K562 (cell line): ENCODE data around the gene THADA. TPM values are rescaled to one million over a fixed set of nuclear protein-coding genes. Genes with fewer than 3 reads are reported as not detected.
A peak's percentile ranks its signal among the peaks of the same experiment; 100 is the strongest.

ENCODE experiments used
- BCOR ChIP-seq: fragments of 450-650 bp; IDR thresholded peaks from 2 replicates; pipeline ENCODE4 v1.6.1; 2016
- CHD1 ChIP-seq: fragments of 200-600 bp; sonication (generic); IDR thresholded peaks from one replicate; pipeline ENCODE4 v1.6.1; 2012; ENCODE audit warnings: mild to moderate bottlenecking, moderate library complexity, low read length, inconsistent platforms
- CREB1 ChIP-seq, 2 experiments: sonication (generic) in 1 of 2; formaldehyde crosslinking in 1 of 2; IDR thresholded peaks; 2 replicates each; pipeline versions ENCODE4 v1.6.1 to v1.8.0; 2012 to 2022; ENCODE audit warnings: inconsistent platforms in 1 of 2, mild to moderate bottlenecking in 1 of 2, missing genetic modification reagents in 1 of 2, moderate library complexity in 1 of 2
- DMBX1 ChIP-seq: fragments of 250-450 bp; sonication (Bioruptor Pico); IDR thresholded peaks from 2 replicates; pipeline ENCODE4 v1.8.0; 2022; ENCODE audit warnings: inconsistent platforms, mild to moderate bottlenecking, moderate library complexity, borderline replicate concordance
- ILK ChIP-seq: fragments of 450-650 bp; IDR thresholded peaks from 2 replicates; pipeline ENCODE4 v1.6.1; 2016; ENCODE audit warnings: missing genetic modification characterization, low read depth, mild to moderate bottlenecking, missing compliant biosample characterization, moderate library complexity, borderline replicate concordance
- KAT2B ChIP-seq: IDR thresholded peaks from one replicate; pipeline ENCODE4 v1.6.1; 2012; ENCODE audit warnings: low read depth, mild to moderate bottlenecking, control low read depth, inconsistent platforms, low read length, moderate library complexity
- RBM15 ChIP-seq: fragments of 200-400 bp; formaldehyde crosslinking; IDR thresholded peaks from 2 replicates; pipeline ENCODE4 v1.6.1; 2018; ENCODE audit warnings: mild to moderate bottlenecking, low read length, moderate library complexity; ENCODE audit not compliant: insufficient read depth
- RBM39 ChIP-seq: fragments of 200-400 bp; formaldehyde crosslinking; optimal IDR thresholded peaks from 2 replicates; pipeline ENCODE3; 2018; ENCODE audit warnings: low read depth, low read length
- SUPT5H ChIP-seq: fragments of 450-650 bp; IDR thresholded peaks from 2 replicates; pipeline ENCODE4 v1.6.1; 2016
- U2AF2 ChIP-seq: fragments of 200-400 bp; formaldehyde crosslinking; optimal IDR thresholded peaks from 2 replicates; pipeline ENCODE3; 2017; ENCODE audit warnings: low read depth, mild to moderate bottlenecking, low read length
- ZEB2 ChIP-seq: fragments of 450-650 bp; IDR thresholded peaks from 2 replicates; pipeline ENCODE4 v1.6.1; 2016
- ZNF12 ChIP-seq: sonication (generic); formaldehyde crosslinking; IDR thresholded peaks from 2 replicates; pipeline ENCODE4 v1.4.0; 2020; ENCODE audit warnings: mild to moderate bottlenecking, missing genetic modification reagents
- ZNF121 ChIP-seq: sonication (generic); formaldehyde crosslinking; conservative IDR thresholded peaks from 2 replicates; pipeline ENCODE4 v1.8.0; 2022; ENCODE audit warnings: missing genetic modification reagents
- ZNF764 ChIP-seq: fragments of 250-450 bp; sonication (Bioruptor Pico); IDR thresholded peaks from 2 replicates; pipeline ENCODE4 v1.4.0; 2020; ENCODE audit warnings: low read depth, mild to moderate bottlenecking, moderate library complexity
- polyA plus RNA-seq, 8 experiments: library from polyadenylated mRNA; depleted of rRNA in 4 of 8; stranded (reverse) in 5 of 8; unstranded in 3 of 8; fragments of >200 nt; fragmentation: Nextera tagmentation in 2 of 8; fragmentation: Illumina TruSeq in 1 of 8; extraction: Ambion mirVana in 2 of 8; extraction: Trizol in 1 of 8; gene quantifications; 2 replicates each; pipeline versions ENCODE4 v1.2.1 to v1.2.3, GENCODE V29; 2011 to 2014; ENCODE audit warnings: inconsistent platforms in 1 of 8, missing spikeins in 1 of 8
- total RNA-seq, 7 experiments: library from RNA; depleted of rRNA in 6 of 7; stranded (reverse); fragments of >200 nt in 6 of 7; fragmentation: Illumina TruSeq in 2 of 7; extraction: Trizol in 2 of 7; gene quantifications; 2 replicates each; pipeline versions ENCODE4 v1.2.1 to v1.2.3, GENCODE V29; 2011 to 2021; ENCODE audit warnings: low replicate concordance in 1 of 7
- TF ChIP-seq, protein P1 (sequence below): fragments of 450-650 bp; IDR thresholded peaks from 2 replicates; pipeline ENCODE4 v1.6.1; 2016; ENCODE audit warnings: low read depth
- TF ChIP-seq, protein P2 (sequence below): fragments of 450-650 bp; IDR thresholded peaks from 2 replicates; pipeline ENCODE4 v1.6.1; 2016
- TF ChIP-seq, protein P3 (sequence below): fragments of 250-450 bp; sonication (Bioruptor Pico); IDR thresholded peaks from 2 replicates; pipeline ENCODE4 v1.5.0; 2020; ENCODE audit warnings: mild to moderate bottlenecking

Gene THADA
- total and polyA plus RNA-seq, 9 of the 15 experiments (the other 6 are each of a cell fraction or from before 2014, with no cell fraction given) = 17.8 to 34.7 (median 31.9) TPM

GRCh38 chr2:43219383-43220228 lies 376.2 kb downstream of the THADA start (continued):
- TF ChIP-seq, protein P1, sequence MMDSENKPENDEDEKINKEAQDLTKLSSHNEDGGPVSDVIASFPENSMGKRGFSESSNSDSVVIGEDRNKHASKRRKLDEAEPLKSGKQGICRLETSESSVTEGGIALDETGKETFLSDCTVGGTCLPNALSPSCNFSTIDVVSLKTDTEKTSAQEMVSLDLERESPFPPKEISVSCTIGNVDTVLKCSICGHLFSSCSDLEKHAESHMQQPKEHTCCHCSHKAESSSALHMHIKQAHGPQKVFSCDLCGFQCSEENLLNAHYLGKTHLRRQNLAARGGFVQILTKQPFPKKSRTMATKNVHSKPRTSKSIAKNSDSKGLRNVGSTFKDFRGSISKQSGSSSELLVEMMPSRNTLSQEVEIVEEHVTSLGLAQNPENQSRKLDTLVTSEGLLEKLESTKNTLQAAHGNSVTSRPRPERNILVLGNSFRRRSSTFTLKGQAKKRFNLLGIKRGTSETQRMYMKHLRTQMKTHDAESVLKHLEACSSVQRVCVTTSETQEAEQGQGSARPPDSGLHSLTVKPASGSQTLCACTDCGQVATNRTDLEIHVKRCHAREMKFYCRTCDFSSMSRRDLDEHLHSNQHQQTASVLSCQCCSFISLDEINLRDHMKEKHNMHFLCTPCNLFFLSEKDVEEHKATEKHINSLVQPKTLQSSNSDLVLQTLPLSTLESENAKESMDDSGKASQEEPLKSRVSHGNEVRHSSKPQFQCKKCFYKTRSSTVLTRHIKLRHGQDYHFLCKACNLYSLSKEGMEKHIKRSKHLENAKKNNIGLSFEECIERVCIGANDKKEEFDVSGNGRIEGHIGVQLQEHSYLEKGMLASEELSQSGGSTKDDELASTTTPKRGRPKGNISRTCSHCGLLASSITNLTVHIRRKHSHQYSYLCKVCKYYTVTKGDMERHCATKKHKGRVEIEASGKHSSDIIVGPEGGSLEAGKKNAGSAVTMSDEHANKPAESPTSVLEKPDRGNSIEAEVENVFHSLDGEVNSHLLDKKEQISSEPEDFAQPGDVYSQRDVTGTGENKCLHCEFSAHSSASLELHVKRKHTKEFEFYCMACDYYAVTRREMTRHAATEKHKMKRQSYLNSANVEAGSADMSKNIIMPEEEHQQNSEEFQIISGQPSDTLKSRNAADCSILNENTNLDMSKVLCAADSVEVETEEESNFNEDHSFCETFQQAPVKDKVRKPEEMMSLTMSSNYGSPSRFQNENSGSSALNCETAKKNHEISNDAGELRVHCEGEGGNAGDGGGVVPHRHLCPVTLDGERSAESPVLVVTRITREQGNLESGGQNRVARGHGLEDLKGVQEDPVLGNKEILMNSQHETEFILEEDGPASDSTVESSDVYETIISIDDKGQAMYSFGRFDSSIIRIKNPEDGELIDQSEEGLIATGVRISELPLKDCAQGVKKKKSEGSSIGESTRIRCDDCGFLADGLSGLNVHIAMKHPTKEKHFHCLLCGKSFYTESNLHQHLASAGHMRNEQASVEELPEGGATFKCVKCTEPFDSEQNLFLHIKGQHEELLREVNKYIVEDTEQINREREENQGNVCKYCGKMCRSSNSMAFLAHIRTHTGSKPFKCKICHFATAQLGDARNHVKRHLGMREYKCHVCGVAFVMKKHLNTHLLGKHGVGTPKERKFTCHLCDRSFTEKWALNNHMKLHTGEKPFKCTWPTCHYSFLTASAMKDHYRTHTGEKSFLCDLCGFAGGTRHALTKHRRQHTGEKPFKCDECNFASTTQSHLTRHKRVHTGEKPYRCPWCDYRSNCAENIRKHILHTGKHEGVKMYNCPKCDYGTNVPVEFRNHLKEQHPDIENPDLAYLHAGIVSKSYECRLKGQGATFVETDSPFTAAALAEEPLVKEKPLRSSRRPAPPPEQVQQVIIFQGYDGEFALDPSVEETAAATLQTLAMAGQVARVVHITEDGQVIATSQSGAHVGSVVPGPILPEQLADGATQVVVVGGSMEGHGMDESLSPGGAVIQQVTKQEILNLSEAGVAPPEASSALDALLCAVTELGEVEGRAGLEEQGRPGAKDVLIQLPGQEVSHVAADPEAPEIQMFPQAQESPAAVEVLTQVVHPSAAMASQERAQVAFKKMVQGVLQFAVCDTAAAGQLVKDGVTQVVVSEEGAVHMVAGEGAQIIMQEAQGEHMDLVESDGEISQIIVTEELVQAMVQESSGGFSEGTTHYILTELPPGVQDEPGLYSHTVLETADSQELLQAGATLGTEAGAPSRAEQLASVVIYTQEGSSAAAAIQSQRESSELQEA = peak; percentile 41; the same call in 1 of the 2 replicates
- TF ChIP-seq U2AF2 (no peak), RBM15 (no peak), ILK (tag) (no peak), ZNF12 (CRISPR knock-in tag) (no peak), ZEB2 (no peak), KAT2B (no peak), BCOR (peak; percentile 16; the same call in 1 of the 2 replicates), CREB1 (IDR thresholded peaks at IDR 0.05) (peak; percentile 32; the same call in 1 of the 2 replicates), CREB1 (CRISPR knock-in tag; IDR thresholded peaks at IDR 0.05) (0 out of 2 replicates have a peak, but pooled peaks have one; percentile 1), ZNF764 (CRISPR knock-in tag) (no peak), ZNF121 (no peak), DMBX1 (CRISPR knock-in tag) (peak; percentile 34; the same call in 1 of the 2 replicates), RBM39 (no peak), SUPT5H (peak; percentile 81), CHD1 (no peak)
- TF ChIP-seq, protein P2, sequence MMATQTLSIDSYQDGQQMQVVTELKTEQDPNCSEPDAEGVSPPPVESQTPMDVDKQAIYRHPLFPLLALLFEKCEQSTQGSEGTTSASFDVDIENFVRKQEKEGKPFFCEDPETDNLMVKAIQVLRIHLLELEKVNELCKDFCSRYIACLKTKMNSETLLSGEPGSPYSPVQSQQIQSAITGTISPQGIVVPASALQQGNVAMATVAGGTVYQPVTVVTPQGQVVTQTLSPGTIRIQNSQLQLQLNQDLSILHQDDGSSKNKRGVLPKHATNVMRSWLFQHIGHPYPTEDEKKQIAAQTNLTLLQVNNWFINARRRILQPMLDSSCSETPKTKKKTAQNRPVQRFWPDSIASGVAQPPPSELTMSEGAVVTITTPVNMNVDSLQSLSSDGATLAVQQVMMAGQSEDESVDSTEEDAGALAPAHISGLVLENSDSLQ = no peak
- TF ChIP-seq, protein P3, sequence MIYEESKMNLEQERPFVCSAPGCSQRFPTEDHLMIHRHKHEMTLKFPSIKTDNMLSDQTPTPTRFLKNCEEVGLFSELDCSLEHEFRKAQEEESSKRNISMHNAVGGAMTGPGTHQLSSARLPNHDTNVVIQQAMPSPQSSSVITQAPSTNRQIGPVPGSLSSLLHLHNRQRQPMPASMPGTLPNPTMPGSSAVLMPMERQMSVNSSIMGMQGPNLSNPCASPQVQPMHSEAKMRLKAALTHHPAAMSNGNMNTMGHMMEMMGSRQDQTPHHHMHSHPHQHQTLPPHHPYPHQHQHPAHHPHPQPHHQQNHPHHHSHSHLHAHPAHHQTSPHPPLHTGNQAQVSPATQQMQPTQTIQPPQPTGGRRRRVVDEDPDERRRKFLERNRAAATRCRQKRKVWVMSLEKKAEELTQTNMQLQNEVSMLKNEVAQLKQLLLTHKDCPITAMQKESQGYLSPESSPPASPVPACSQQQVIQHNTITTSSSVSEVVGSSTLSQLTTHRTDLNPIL = no peak
